HG03432 (cell line): ENCODE data around the gene NOTCH1.

ENCODE experiments used
- ATAC-seq: cut with Tn5 transposase; IDR thresholded peaks from one replicate; pipeline ENCODE4 v1.9.1; 2021; ENCODE audit warnings: mild to moderate bottlenecking, moderate library complexity; ENCODE audit not compliant: unreplicated experiment

NOTCH1 gene

DNA sequence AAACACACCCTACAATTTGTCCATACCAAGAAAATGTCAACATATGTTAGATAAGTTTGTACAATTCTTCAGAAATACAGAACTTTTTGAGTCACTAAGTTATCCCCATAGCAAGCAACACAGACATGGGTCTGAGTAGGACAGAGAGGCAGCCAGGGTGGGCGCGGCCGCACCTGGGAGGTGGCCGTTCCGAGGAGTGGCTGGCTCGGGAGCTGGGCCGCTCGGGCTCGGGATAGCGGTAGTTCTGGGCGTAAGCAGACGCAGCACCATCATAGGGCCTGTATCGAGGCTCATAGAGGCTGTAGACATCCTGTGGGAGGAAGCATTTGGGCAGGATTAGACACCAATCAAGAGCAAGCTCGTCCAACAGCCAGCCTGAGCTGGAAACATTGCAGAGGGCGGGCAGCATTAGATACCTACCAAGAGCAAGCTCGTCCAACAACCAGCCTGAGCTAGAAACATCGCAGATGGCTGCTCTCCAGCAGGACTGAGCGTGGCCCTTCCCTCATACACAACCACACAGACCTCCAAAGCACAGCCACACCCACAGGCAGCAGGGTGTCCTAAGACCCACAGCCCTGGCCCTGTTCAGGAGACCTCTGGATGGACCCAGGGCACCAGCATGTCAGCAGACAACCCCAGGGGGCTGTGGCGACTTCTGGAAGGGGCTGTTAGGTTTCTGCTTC lies 73.9 kb downstream of the NOTCH1 start:
- ATAC-seq: no peak

DNA sequence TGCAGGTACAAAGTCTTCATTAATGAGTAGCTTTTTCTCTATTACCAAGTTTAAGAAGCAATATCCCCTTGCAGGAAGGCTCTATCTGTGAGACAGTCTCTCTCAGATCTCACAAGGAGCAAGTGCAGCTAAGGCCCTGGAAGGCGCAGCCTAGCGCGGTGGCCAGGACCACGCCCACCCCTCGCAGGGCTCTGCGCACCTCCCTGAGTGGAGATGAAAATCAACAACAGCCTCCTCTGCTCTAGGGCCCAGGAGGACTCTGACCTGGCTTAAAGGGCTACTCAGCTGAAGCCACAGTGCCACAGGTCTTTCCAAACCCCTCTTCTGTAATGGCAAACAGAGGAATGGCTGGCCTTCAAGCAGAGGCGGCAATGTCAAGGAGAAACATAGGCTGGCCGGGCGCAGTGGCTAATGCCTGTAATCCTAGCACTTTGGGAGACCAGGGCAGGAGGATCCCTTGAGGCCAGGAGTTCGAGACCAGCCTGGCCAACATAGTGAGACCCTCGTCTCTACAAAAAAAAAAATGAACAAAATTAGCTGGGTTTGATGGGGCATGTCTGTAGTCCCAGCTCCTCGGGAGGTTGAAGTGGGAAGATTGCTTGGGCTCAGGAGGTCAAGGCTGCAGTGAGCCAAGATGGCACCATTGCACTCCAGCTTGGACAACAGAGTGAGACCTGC lies 74.9 kb downstream of the NOTCH1 start:
- ATAC-seq: no peak

DNA sequence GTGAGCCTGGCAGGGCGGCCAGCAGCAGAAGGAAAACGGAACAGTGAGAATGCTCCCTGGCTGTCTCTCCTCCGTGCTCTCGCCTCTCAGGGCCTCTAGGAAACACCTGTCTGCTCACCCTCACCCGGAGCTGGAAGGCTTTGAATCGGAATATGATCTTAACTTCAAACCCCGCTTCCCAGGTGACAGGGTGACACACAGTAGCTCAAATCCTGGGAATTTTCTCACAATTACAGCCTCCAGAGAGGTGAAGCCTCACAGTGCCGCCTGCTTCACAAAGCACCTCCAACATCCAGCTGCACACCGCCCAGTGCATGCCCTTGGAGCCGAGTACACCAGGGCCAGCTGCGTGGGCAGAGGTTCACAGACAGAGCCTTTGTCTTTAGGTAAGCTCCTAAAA lies 75.5 kb downstream of the NOTCH1 start:
- ATAC-seq: no peak

DNA sequence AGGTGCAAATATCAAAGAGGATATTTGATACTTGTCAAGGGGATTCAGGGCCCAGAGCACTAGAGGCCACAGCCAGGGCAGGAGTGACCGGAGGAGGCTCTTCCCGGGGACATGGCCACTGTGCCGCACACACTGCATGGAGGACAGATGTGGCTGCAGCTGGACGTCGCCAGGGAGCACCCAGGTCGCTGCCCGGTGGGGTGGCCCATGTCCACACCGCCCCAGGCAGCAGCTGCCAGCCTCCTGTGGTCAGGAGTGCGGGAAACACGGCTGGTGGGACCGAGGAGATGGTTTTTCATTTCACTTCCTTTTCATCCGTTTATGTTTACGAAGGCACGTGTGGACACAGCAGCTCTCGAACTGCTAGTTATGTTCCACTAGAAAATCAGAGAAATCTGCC lies 78.1 kb downstream of the NOTCH1 start:
- ATAC-seq: no peak

DNA sequence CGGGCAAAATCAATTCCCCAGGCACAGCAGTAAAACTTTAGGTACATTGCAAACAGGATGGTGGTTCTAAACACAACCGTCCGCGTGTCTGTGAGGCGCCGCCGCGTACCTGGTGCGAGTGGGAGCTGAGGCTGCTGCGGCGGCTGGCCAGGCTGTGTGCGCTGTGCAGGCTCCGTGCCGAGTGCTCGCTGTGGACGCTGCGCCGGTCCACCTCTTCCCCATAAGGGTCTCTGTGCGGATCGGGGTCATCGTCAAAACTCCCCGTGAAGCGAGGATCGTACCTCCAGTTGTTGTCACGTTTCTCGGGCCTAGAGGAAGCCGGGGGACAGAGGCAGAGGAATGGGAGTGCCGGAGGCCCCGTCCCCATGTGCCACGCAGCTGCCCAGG lies 79.7 kb downstream of the NOTCH1 start:
- ATAC-seq: no peak

DNA sequence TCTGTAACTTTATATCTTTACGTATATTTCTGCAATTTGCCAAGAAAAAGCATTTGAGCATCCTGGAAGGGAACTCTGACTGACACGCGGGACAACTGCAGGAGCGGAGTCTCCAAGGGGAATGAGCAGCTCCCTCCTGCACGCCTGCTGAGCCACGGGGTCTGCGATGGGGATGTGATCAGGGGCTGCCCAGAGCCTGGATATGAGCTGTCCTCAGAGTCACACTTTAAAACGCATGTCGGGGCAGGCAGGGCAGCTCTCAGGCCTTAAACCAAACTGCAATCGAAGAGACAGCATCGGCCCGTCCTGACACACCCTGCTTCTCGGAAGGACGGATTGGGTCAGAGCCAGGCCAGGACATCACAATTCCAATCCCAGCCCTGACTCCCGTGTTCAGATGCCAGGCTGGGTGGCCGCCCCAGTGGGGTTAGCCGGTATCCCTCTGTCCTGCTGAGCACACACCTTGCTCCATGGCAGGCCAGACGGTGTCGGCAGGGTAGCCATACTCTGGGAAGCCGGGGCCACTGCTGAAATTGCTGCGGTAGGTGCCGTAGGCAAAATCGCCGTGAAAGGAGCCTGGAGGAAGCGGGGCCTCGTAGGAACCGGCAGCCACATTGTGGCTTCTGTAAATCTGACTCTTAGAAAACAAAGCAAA lies 80.2 kb downstream of the NOTCH1 start:
- no peak for ATAC-seq

DNA sequence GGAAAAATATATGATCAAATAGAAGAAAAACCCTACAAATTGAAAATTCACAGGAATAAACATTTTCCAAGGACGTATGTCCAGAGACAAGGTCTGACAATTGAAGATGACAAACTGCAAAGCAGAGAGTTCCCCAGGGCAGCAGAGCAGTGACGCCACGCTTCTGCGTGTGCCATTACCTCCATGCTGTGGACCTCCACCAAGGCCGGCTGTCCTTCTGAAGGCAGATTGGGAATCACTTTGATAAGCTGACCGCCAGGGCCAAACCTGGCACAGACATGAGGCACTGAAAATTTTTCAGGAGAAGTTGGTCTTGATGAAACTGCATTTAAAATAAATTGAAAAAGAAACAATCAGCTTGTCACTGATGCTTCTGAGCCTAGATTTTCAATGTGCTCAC lies 81.6 kb downstream of the NOTCH1 start:
- no peak for ATAC-seq

DNA sequence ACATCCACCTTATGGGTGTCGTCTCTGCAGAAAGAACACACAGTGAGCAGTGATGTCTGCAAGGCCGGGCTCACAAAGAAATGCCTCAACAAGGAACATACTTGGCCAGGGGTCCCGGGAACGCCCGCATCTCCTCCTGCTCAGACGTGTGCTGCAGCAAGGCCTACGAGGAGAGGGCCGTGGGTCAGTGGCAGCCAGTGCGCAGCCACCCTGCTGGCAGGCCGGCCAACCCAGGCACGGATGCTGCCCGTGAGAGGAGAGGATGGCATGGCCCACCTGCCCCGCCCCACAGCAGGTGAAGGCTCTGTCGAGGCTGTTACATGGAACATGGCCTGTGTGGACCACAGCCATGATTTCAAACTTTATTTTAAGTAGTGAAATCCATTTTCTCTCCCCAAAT lies 82.3 kb downstream of the NOTCH1 start:
- ATAC-seq: no peak

DNA sequence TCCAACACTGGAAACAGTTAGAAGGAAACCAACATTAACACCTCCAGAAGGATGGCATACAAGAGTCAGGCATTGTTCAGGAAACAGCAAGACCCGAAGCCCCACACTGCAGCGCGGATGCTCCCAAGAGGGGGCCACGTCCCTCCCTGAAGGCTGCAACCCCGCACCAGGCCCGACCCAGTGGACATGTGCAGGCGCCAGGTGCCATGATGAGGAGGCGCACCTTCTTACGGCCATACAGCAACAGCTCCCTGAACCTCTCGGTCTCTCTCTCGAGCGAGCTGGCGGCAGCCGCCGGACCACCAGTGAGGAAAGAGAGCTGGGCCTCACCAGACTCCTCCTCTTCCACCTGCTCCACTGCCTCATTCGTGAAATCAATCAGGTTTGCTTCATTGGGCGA lies 83.2 kb downstream of the NOTCH1 start:
- no peak for ATAC-seq

DNA sequence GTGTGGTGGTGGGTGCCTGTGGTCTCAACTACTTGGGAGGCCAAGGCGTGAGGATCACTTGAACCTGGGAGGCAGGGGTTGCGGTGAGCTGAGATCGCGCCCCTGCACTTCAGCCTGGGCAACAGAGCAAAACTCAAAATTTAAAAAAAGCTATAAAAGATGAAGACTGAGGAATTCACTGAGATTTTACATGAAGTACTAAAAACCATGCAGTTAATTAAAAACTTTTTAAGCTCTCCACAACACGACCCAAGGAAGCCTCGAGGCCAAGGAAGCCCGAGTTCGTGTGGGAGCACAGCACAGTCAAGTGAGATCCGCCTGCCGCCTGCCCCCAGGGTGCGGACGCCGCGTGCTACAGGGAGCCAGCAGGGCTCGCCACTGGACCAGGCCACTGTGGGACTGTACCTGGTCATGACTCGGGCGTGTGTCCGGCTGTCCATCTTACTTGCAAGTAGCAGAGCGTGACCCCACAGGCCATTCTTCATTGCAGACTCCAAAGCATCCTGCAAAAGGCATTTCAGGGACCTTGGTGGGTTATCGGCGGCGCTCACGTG lies 85.0 kb downstream of the NOTCH1 start:
- no peak for ATAC-seq

DNA sequence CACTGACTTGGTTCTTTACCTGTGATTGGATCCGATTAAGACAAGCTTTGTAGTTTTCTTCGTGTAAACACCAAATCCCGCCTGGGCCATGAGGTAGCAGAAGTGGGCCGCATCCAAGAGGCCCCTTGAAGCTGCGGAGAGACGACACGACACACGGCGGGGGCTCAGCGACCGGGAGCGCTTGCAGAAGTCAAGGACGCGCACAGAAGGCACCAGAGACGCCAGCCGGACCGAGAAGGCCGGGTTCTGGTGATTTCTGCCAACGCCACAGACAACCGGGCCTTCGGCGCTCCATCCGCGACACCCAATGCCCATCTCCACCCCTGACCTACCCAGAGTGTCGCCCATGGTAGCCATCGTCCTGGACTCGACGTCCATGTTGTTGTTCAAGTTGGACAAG lies 86.4 kb downstream of the NOTCH1 start:
- no peak for ATAC-seq

DNA sequence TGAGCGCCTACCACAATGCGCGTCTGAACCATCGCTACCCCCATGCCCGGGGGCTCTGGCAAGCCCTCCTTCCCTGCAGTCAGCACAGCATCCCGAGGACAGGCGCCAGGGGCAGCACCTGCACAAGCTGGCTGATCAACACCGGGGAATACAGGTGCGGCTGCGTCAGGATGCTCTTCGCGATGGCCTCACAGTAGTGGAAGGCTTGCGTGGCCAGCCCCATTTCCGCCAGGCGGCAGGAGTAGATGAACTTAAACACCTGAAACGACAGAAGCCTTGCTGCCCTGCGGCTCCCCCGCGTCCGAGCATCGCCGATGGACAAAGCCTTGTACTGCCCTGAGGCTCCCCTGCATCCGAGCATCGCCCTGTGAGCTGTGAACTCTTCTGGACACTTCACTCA lies 88.5 kb downstream of the NOTCH1 start:
- ATAC-seq: no peak

DNA sequence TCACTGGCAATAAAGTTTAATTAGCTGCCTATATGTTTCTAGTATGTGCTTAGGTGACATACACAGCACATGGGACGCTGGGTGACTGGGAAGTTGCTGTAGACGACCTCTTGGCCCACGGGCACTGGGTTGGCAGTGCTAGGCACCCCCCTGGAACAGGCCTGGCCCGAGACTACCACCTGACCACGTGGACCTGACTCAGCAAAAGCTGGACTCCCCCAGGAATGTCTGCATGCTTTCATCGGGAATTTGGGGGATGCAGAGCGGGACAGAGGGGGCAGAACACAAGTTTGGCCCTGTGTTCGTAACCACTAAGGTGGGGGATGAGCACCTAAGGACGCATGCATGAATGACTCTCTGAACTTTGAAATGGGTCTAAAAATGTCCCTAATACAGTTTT lies 89.6 kb downstream of the NOTCH1 start:
- no peak for ATAC-seq

DNA sequence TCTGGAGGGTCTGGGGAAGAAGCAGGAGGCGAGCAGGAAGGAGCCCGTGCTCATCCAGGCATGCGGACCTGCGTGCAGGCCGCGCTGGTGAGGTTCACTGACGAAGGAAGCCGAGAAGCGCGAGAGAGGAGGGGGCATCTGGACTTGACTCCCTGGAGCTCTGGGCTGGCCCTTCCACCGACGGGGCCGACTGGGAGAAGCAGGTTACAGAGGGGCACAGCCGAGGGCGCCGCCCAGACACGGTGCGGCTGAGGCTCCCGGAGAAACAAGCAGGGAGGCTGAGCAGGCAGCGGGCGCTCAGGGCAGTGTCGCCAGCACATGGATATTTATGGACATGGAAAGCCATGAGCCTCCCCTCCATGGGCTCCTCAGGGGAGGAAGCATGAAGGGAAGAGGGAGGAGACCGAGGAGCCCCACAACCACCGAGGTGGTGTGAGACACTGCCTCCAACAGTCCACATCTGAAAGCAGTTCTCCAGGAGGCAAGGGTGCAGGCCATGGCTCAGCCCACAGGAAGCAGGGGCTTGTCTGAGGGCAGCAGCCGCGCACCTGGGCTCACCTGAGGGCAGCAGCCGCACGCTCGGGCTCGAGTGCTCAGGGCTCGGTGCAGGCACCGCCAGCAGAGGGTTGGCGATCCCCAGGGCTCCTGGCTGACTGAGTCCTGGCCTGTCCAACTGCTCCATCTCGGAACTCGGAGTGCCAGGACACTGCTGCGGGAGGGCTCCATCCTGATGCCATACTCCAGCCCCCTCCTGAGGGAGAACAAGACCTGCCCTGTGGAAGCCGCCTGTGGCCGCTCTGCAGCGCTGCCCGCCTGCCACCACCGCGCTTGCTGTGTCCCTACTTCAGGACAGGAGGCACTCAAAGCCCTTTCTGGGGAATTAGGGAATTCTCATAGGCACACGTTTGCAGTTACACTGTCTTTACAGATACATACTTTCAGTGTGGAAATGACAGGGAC lies 90.5 kb downstream of the NOTCH1 start:
- no peak for ATAC-seq

DNA sequence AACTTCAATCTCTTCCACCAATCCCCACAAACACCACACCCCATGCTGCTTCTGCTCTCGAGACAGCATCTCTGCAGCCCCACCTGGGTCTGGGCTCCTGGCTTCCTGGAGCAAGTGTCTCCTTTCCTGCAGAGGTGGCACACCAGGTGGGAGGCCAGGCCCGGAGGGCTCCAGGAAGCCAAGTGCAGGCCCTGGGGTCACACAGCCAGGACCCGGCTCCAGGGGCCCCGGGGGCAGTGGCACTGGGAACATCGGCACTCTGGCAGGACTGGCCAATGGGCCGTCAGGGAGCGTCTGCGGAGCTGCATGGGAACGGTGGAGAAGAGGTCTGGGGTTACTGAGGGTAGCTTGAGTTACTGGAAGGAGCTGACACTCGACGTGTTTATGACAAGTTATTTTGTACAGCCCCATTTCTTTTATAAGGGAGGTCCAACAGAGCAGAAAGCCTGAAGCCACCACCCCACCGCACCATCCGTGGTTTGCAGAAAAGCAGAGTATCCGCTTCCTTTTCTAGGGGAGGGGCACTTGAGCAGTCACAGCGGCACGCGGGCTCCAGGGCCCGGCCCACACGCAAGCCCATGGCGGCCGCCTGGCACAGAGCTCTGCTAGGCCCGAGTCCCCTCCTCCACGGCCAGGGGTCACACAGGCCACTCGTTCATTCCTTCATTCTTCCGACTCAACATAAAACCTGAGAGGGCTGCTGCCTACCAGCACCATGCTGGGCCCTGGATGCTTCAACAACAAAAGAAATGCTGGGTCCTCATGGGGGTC lies 91.6 kb downstream of the NOTCH1 start:
- no peak for ATAC-seq

DNA sequence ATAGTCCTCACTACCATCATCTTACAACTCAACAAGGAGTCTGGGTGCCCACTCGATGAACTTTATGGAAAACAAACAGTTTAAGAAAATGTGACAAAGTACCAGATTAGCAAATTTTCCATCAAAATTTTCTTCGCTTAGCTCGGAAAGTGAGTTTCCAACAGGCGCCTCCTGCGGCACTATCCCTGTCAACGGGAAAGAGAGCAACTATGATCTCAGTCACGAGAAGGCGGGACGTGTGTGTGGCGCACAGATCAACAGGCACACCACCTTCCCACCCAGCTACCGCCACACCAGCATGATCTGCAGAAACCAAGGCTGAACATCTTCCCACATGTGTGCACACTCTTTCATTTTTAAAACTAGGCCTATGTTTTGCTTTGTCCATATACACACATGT lies 92.5 kb downstream of the NOTCH1 start:
- ATAC-seq: no peak

DNA sequence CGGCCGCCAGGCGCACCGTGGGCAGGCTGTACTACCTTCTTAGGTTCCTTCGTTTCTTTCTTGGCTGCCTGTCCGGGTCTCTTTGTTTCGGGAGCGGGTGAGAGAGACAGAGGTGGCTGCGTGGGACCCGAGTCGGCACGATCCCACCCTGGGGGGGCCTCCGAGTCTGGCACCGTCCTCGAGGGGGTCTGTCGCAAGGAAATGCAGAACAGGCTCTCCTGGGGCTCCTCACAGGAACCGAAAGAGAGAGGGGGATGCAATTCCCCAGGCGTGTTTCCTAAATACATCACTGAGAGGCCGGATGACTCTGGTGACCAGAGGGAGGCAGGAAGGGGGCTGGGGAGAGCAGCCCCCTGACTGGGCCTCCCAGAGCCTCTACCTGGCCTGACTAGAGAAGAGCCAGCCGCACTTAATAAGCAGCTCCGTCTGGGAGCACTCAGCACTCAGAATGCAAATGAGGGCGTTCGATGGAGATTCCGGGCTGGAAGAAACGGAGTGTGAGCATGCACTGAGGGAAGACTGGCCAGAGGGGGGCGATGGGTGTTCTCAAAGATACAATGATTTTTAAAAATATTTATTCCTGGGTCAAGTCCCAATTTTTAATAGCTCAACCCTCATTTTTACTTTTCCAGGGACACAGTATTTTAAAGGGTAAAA lies 94.5 kb downstream of the NOTCH1 start:
- ATAC-seq: no peak

DNA sequence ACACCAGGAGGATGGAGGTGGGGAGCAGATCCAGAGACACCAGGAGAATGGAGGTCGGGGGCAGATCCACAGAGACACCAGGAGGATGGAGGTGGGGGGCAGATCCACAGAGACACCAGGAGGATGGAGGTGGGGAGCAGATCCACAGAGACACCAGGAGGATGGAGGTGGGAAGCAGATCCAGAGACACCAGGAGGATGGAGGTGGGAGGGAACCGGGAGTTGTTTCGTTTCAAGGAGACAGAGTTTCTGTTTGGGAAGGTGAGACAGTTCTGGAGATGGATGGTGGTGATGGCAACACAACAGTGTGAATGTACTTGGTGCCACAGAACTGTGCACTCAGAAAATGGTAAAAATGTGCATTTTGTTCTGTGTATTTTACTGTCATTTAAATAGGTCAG lies 97.2 kb downstream of the NOTCH1 start:
- no peak for ATAC-seq

DNA sequence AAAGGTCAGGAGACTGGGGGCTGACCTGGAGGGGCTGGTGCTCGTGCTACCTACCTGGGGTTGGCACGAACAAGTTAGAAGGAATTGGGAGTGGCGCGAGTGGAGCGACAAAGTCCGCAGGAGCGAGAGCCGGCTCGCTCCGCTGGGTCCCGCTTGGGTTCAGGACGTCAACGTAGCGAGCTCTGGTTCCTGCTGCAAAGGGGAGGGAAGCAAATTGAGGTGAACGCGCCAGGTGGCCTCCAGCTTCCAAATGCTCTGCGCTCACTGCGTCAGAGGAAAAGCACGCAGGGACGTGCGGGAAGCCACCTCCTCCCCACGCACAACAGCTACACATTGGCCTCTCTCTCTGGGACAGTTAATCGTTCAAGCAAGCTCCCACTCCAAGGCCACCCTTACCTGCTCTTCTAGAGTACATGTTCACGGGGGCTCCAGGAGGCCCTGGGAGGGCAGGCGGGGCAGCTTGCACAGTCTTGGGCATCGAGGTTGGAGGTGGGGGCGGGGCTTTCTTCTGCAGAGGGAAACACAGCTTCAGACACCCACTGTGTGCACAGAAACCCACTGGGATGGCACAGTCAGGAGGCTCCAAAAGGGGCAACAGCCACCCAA lies 98.6 kb downstream of the NOTCH1 start:
- no peak for ATAC-seq
